Keratinocyte (primary cell): ENCODE measurements around the gene TCF7L2. TPM values are rescaled to one million over a fixed set of nuclear protein-coding genes. Genes with fewer than 3 reads are reported as not detected.

Source experiments
- DNase-seq: peaks from one replicate; pipeline ENCODE4 v3.0.0-alpha.2; 2011; ENCODE audit warnings: low read depth, missing footprints, low spot score
- FAIRE-seq: peaks from 2 replicates; lab custom pipeline; 2011; peaks lifted over from hg19 to GRCh38; lab: Jason Lieb, UNC
- H2AFZ ChIP-seq: 2 replicates; pipeline ENCODE4 v1.6.0; 2012; ENCODE audit warnings: low read length, control low read depth, inconsistent platforms; ENCODE audit not compliant: control insufficient read depth
- H3K27ac ChIP-seq: 2 replicates; pipeline ENCODE4 v1.5.1; 2011; ENCODE audit warnings: low read length; ENCODE audit not compliant: control insufficient read depth, insufficient read depth
- H3K27me3 ChIP-seq: 3 replicates; pipeline ENCODE4 v1.6.0; 2011; ENCODE audit warnings: low read length; ENCODE audit not compliant: control insufficient read depth, insufficient read depth; ENCODE audit errors: extremely low read depth
- H3K36me3 ChIP-seq, 2 experiments: 2 replicates in 1 of 2; 3 replicates in 1 of 2; pipeline ENCODE4 v1.5.1; 2011; ENCODE audit warnings: low read length in 2 of 2, mild to moderate bottlenecking in 1 of 2; ENCODE audit not compliant: control insufficient read depth in 2 of 2, insufficient read depth in 2 of 2; ENCODE audit errors: extremely low read depth in 1 of 2
- H3K4me1 ChIP-seq: 3 replicates; pipeline ENCODE4 v1.5.1; 2011; ENCODE audit warnings: low read length; ENCODE audit not compliant: control insufficient read depth, insufficient read depth; ENCODE audit errors: extremely low read depth
- H3K4me2 ChIP-seq: 3 replicates; pipeline ENCODE4 v1.6.0; 2011; ENCODE audit warnings: low read depth, low read length; ENCODE audit not compliant: control insufficient read depth, insufficient read depth; ENCODE audit errors: extremely low read depth
- H3K4me3 ChIP-seq, 3 experiments: fragments of 200-600 bp in 1 of 3; sonication (generic) in 1 of 3; 2 replicates in 2 of 3; 3 replicates in 1 of 3; pipeline ENCODE4 v1.5.1; 2011 to 2016; ENCODE audit warnings: low read length in 3 of 3, mild to moderate bottlenecking in 3 of 3, control low read depth in 2 of 3, inconsistent platforms in 1 of 3, low read depth in 1 of 3, mixed read lengths in 1 of 3, mixed run types in 1 of 3, moderate library complexity in 1 of 3; ENCODE audit not compliant: control insufficient read depth in 2 of 3, insufficient read depth in 2 of 3; ENCODE audit errors: extremely low read depth in 1 of 3
- H3K79me2 ChIP-seq: 2 replicates; pipeline ENCODE4 v1.6.0; 2012; ENCODE audit warnings: low read length; ENCODE audit not compliant: control insufficient read depth, insufficient read depth
- H3K9ac ChIP-seq: 3 replicates; pipeline ENCODE4 v1.6.0; 2011; ENCODE audit warnings: low read length; ENCODE audit not compliant: control insufficient read depth, insufficient read depth; ENCODE audit errors: extremely low read depth
- H3K9me1 ChIP-seq: 3 replicates; pipeline ENCODE4 v1.6.0; 2011; ENCODE audit warnings: low read length; ENCODE audit not compliant: control insufficient read depth, insufficient read depth; ENCODE audit errors: extremely low read depth
- H3K9me3 ChIP-seq: 2 replicates; pipeline ENCODE4 v1.5.1; 2012; ENCODE audit warnings: low read depth, low read length; ENCODE audit not compliant: control insufficient read depth
- H4K20me1 ChIP-seq: 3 replicates; pipeline ENCODE4 v1.6.0; 2011; ENCODE audit warnings: low read length; ENCODE audit not compliant: control insufficient read depth, insufficient read depth; ENCODE audit errors: extremely low read depth
- EZH2 ChIP-seq: IDR thresholded peaks from one replicate; pipeline ENCODE4 v1.6.1; 2012; ENCODE audit warnings: inconsistent platforms, mild to moderate bottlenecking, low read length, moderate library complexity
- dilution Hi-C: fragments of 300-500 bp; cut with MboI; formaldehyde crosslinking; loops from one replicate; pipeline ENCODE4 v1.7.0; 2020; ENCODE audit warnings: low sequenced_read_pairs; ENCODE audit not compliant: extremely low pct_ligation_motif_present
- polyA plus RNA-seq, 5 experiments: library from polyadenylated mRNA; depleted of rRNA in 3 of 5; stranded (reverse) in 3 of 5; stranded (forward) in 1 of 5; unstranded in 1 of 5; fragments of >200 nt; gene quantifications; 1 replicate in 1 of 5; 2 replicates in 3 of 5; 3 replicates in 1 of 5; pipeline versions ENCODE4 v1.2.1 to v1.2.3, GENCODE V29; 2011 to 2012; ENCODE audit warnings: missing spikeins in 2 of 5, low read depth in 1 of 5, low replicate concordance in 1 of 5
- TF ChIP-seq, protein P1 (sequence below), 3 experiments: IDR thresholded peaks in 1 of 3; conservative IDR thresholded peaks in 1 of 3; optimal IDR thresholded peaks in 1 of 3; 2 replicates in 2 of 3; 3 replicates in 1 of 3; pipeline versions ENCODE3 to v1.5.1; 2011; ENCODE audit warnings: low read length in 3 of 3, mild to moderate bottlenecking in 3 of 3, moderate library complexity in 2 of 3, control low read depth in 1 of 3, inconsistent platforms in 1 of 3; ENCODE audit not compliant: insufficient read depth in 2 of 3; ENCODE audit errors: extremely low read depth in 1 of 3

The TCF7L2 gene
- polyA plus RNA-seq, 1 donor (not counting 4 experiments of a cell fraction or from before 2014, with no cell fraction given): 2.5 TPM

DNA sequence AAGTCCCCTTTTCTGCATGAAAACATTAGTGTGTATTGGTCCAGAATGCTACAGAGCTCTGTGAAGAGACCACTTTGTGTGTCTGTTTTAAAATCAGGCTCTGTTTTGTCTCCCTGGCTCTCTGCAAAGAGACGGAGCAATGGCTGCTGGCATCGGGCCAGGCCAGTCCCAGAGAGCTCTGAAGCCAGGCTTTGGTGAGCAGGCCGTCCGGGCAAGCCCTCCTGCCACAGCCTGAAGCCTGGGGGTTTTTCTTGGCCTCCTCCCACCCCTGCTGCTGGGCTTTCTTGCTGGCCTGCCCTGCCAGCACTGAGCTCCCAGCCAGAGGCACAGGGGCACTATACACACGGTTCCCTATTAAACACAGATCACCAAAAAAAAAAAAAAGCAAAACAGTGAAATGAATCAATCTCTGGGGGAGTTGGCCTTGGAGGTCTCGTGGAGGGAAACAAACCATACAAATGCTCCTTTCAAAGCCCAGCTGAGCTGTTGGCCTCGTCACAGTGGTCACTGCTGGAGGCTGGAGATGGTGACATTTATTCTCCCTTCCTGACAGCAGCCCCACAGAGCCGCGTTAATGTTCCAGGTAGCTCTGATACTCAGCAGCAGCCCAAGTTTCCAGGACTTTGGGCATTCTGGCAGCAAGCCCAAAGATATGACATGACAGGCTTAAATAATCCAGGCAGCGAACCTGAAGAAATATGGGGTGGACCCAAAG, 237.2 kb downstream of the TCF7L2 start:
- Histone ChIP-seq H3K9me3 (no peaks in the 10 kb centered on the region), H3K4me3 (no peak overlapping the region), H3K36me3 (no peaks in the 10 kb centered on the region), H4K20me1 (no peaks in the 10 kb centered on the region), H3K27ac (no peak overlapping the region), H3K79me2 (no peaks in the 10 kb centered on the region), H3K4me1 (no peaks in the 10 kb centered on the region), H3K9me1 (no peaks in the 10 kb centered on the region), H3K9ac (no peak overlapping the region), H3K4me2 (no peak overlapping the region), H2AFZ (no peak overlapping the region), H3K27me3 (no peaks in the 10 kb centered on the region)
- dilution Hi-C loops: no loop called here
- TF ChIP-seq, protein P1, sequence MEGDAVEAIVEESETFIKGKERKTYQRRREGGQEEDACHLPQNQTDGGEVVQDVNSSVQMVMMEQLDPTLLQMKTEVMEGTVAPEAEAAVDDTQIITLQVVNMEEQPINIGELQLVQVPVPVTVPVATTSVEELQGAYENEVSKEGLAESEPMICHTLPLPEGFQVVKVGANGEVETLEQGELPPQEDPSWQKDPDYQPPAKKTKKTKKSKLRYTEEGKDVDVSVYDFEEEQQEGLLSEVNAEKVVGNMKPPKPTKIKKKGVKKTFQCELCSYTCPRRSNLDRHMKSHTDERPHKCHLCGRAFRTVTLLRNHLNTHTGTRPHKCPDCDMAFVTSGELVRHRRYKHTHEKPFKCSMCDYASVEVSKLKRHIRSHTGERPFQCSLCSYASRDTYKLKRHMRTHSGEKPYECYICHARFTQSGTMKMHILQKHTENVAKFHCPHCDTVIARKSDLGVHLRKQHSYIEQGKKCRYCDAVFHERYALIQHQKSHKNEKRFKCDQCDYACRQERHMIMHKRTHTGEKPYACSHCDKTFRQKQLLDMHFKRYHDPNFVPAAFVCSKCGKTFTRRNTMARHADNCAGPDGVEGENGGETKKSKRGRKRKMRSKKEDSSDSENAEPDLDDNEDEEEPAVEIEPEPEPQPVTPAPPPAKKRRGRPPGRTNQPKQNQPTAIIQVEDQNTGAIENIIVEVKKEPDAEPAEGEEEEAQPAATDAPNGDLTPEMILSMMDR (optimal IDR thresholded peaks at IDR 0.05 in 1 of 3, IDR thresholded peaks at IDR 0.05 in 1 of 3, conservative IDR thresholded peaks at IDR 0.05 in 1 of 3; ENCODE audit: extremely low read depth in 1 of 3, insufficient read depth in 2 of 3, low read length in 3 of 3): no peak
- no peak for TF ChIP-seq EZH2
- DNase-seq: no peak
- FAIRE-seq: no peak

DNA sequence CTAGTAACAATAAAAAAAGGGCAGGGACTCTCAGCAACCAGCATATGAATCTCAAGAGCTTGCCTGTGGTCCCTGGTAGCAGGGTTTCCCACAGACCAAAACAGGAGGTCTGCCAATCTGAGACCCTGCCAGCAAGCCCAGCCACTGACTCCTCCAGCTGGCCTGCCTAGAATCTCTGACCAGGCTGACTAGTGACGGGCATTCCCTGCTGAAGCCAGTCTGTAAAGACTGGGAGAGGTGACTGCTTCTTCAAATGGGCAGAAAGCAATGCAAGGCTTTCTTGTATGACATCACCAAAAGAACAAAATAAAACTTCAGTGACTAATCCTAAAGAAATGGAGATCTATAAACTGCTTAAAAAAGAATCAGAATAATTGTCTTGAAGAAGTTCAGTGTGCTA, 249.4 kb downstream of the TCF7L2 start:
- Histone ChIP-seq H3K79me2 (no peaks in the 10 kb centered on the region), H3K4me2 (no peak overlapping the region), H3K9me1 (no peaks in the 10 kb centered on the region), H3K36me3 (no peaks in the 10 kb centered on the region), H3K27ac (no peak overlapping the region), H2AFZ (no peak overlapping the region), H4K20me1 (no peaks in the 10 kb centered on the region), H3K4me3 (no peak overlapping the region), H3K27me3 (no peaks in the 10 kb centered on the region), H3K9ac (no peak overlapping the region), H3K4me1 (no peaks in the 10 kb centered on the region), H3K9me3 (no peaks in the 10 kb centered on the region)
- no peak for DNase-seq
- no peak for FAIRE-seq
- TF ChIP-seq, protein P1 (optimal IDR thresholded peaks at IDR 0.05 in 1 of 3, IDR thresholded peaks at IDR 0.05 in 1 of 3, conservative IDR thresholded peaks at IDR 0.05 in 1 of 3; ENCODE audit: extremely low read depth in 1 of 3, insufficient read depth in 2 of 3, low read length in 3 of 3): no peak
- no peak for TF ChIP-seq EZH2
- dilution Hi-C loops: no loop called here
